GM12864 (cell line): ENCODE results near the gene PTPRD.

ENCODE experiments used
- DNase-seq: peaks from one replicate; pipeline ENCODE4 v3.0.0-alpha.2; 2011; ENCODE audit warnings: low read depth
- H3K4me3 ChIP-seq: 2 replicates; pipeline ENCODE4 v1.5.1; 2011; ENCODE audit warnings: mild to moderate bottlenecking, low read depth, low read length, control low read depth
- TF ChIP-seq, protein P1 (sequence below): IDR thresholded peaks from 2 replicates; pipeline ENCODE4 v1.5.1; 2011; ENCODE audit warnings: low read depth, mild to moderate bottlenecking, moderate library complexity, low read length, control low read depth, inconsistent platforms; ENCODE audit errors: missing control alignments

The PTPRD gene

DNA sequence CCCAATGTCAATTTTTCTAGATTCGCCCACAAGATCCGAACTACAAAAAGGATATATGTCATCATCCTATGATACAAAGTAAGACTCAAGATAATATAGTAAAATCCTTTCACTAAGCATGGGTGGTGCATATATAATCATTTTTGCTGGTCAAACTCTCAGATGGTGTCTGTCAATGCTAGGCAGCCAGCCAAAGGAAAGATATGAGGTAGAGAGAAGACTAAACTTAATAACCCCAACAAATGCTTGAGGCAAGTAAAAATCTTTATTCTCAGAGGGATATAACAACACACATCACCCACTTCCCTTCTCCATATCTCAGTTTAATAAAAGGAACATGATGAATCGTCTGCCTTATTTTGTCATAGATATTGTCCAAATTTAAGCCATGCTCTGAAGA lies 1972.0 kb downstream of the PTPRD start:
- no peak for DNase-seq
- H3K4me3 ChIP-seq, result no peak overlapping the region
- TF ChIP-seq, protein P1, sequence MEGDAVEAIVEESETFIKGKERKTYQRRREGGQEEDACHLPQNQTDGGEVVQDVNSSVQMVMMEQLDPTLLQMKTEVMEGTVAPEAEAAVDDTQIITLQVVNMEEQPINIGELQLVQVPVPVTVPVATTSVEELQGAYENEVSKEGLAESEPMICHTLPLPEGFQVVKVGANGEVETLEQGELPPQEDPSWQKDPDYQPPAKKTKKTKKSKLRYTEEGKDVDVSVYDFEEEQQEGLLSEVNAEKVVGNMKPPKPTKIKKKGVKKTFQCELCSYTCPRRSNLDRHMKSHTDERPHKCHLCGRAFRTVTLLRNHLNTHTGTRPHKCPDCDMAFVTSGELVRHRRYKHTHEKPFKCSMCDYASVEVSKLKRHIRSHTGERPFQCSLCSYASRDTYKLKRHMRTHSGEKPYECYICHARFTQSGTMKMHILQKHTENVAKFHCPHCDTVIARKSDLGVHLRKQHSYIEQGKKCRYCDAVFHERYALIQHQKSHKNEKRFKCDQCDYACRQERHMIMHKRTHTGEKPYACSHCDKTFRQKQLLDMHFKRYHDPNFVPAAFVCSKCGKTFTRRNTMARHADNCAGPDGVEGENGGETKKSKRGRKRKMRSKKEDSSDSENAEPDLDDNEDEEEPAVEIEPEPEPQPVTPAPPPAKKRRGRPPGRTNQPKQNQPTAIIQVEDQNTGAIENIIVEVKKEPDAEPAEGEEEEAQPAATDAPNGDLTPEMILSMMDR, result no peak

DNA sequence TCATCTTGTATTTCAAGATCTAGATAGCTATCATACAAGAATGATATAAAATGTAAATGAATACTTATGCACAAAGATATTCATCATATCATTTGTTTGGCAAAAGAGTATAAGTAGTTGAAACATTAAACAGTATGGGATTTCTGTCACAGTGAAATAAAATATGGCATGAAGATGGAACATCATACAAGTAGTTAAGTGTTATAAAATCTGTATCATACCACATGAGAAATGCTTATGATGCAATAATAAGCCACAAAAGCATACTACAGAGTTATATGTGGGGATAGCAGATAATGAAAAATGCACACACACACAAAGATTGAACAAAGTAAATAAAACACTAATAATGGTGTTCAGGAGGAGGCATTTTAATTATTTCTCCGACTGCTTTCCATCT lies 1975.2 kb downstream of the PTPRD start:
- H3K4me3 ChIP-seq, result no peak overlapping the region
- TF ChIP-seq, protein P1, result no peak
- no peak for DNase-seq

DNA sequence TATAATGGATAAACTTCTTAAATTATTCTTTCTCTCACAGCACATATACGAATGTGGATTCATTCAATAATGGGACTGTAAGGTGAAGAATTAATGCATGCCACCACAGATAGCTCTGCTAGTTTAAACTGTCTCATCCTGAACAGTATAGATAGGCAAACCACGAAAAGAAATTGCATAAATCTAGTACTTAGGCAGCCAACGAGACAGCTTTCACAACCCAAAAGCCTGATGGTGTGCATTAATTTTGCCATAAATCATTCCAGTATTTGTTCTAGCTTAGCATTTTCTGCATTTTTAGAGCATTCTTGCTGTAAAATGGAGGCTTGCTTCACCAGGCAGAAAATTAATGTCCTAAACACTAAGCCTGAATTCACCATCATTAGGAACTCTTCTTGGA lies 1979.0 kb downstream of the PTPRD start:
- no peak for DNase-seq
- TF ChIP-seq, protein P1, result no peak
- no peak overlapping the region for H3K4me3 ChIP-seq

DNA sequence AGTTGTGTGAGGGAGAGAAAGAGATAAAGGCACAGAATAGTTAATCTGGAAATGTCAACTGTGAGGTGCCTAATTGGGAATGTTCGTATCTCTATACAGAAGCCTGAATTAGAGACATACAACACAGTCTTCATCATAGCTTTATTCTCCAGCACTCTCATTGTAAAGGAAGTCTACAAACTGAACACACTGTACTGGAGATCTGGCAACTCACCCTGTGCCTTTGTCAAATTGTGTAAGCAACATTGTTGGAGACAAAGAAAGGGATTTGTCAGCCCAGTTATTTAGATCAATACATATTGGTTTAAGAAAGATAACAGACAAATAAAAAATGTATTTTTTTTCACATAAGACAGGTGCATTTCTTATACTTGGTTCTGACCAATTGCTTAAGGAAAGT lies 1980.3 kb downstream of the PTPRD start:
- TF ChIP-seq, protein P1, result no peak
- DNase-seq, result no peak
- no peak overlapping the region for H3K4me3 ChIP-seq

DNA sequence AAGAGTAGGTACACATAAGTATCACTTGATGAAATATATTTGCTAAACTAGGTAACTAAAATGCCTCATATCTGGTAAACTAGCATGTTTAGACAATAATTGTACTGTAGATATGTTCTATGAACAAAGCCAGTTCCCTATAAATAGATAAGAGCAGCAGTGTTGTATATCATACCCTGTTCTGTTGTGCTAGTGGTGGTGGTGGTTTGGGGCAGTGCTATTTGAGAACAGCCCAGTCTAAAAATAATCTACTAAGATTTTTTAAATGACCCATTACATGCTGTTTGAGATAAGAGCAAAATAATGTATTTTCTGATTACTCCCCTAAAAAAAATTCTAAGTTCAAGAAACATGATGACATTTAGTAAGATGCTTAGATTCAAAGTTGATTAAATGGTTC lies 1984.0 kb downstream of the PTPRD start:
- TF ChIP-seq, protein P1, result no peak
- DNase-seq, result no peak
- H3K4me3 ChIP-seq, result no peak overlapping the region

DNA sequence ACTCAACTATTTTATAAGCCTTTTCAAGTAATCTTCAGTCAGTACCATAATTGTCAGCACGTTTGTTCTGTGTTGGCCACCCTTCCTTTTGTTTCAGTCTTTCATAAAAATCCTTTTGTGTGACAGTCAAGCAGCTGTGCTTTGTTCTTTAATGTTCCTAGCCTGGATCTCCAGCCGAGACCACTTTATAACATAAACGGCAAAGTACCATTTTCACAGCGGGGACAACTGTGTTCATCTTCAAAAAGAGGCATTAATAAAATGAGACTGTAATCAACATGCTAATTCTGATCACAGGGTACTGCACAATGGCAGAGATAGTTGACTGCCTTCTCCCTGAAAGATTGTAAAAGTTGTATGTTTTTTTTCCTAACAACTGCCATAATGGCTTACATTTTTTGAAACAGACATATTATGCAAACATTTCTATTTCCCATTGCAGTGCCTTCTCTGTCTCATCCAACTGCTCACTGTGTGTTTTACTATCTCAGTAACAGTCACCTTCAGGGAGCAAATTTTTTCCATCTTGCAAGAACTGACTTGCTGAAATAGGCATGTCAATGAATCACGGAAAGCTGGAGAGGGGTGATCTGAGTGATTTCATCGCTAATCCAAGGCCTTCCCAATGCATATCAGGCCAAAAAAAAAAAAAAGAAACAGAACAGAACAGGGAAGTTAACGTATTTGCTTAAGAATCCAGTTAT lies 1984.7 kb downstream of the PTPRD start:
- TF ChIP-seq, protein P1, result no peak
- no peak overlapping the region for H3K4me3 ChIP-seq
- DNase-seq, result no peak

DNA sequence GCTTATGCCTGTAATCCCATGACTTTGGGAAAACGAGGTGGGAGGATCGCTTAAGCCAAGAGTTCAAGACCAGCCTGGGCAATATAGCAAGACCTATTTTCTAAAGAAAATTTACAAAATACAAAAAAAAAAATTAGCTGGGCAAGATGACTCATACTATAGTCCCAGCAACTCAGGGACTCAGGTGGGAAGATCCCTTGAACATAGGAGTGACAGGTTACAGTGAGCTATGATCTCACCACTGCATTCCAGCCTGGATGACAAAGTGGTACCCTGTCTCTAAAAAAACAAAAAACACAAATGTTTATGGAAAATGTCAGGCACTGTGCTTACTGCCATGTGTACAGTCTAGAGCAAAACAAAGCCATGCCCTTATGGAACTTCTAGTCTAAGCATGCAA lies 1989.9 kb downstream of the PTPRD start:
- TF ChIP-seq, protein P1, result no peak
- no peak overlapping the region for H3K4me3 ChIP-seq
- no peak for DNase-seq
